Breast epithelium (tissue), 3 donors: Measurements from ENCODE around the gene CD164.

Experiments used
- POLR2A ChIP-seq: fragments of 450-650 bp; IDR thresholded peaks from one replicate; pipeline ENCODE4 v1.6.1; 2016; ENCODE audit warnings: antibody characterized with exemption, mild to moderate bottlenecking, moderate library complexity
- POLR2AphosphoS5 ChIP-seq, 3 donors: sonication (generic); formaldehyde crosslinking; IDR thresholded peaks; one replicate each; pipeline ENCODE4 v1.6.1; 2017; ENCODE audit warnings: antibody characterized with exemption in 3 of 3

GRCh38 chr6:109406196-109406595 lies 23.9 kb upstream of the CD164 start:
- TF ChIP-seq POLR2A (no peak), POLR2AphosphoS5 (IDR thresholded peaks at IDR 0.05) (no peak)
